Muscle layer of duodenum (tissue), 2 donors: ENCODE measurements around the gene KLHL3.

Experiments
- H3K27ac ChIP-seq: one replicate; pipeline ENCODE4 v1.7.0; 2013; ENCODE audit warnings: mild to moderate bottlenecking, low read length
- H3K27me3 ChIP-seq: one replicate; pipeline ENCODE4 v1.7.0; 2013; ENCODE audit warnings: low read depth, mild to moderate bottlenecking, control low read depth, low read length
- H3K36me3 ChIP-seq, 2 donors: one replicate each; pipeline ENCODE4 v1.7.0; 2013; ENCODE audit warnings: low read length in 2 of 2, control low read depth in 1 of 2, mild to moderate bottlenecking in 1 of 2; ENCODE audit not compliant: insufficient read depth in 2 of 2, control insufficient read depth in 1 of 2
- H3K4me1 ChIP-seq, 2 donors: one replicate each; pipeline ENCODE4 v1.7.0; 2013; ENCODE audit warnings: low read length in 2 of 2, mild to moderate bottlenecking in 2 of 2, control low read depth in 1 of 2, moderate library complexity in 1 of 2; ENCODE audit not compliant: insufficient read depth in 2 of 2, control insufficient read depth in 1 of 2
- H3K4me3 ChIP-seq, 2 donors: one replicate each; pipeline ENCODE4 v1.7.0; 2013; ENCODE audit warnings: low read length in 2 of 2, low read depth in 1 of 2, mild to moderate bottlenecking in 1 of 2
- H3K9me3 ChIP-seq, 2 donors: one replicate each; pipeline ENCODE4 v1.7.0; 2013; ENCODE audit warnings: low read length in 2 of 2, control low read depth in 1 of 2, mild to moderate bottlenecking in 1 of 2; ENCODE audit not compliant: control insufficient read depth in 1 of 2
- donor health status: healthy.

KLHL3 gene

GRCh38 chr5:137641148-137641547 is 94.7 kb downstream of the KLHL3 start:
- Histone ChIP-seq H3K27me3 (no peaks in the 10 kb centered on the region), H3K4me1 (no peaks in the 10 kb centered on the region), H3K4me3 (no peak overlapping the region), H3K9me3 (peaks cover 0 to 8% of the 10 kb centered on the region in 2 donors), H3K36me3 (peaks cover 0 to 9% of the 10 kb centered on the region in 2 donors), H3K27ac (no peak overlapping the region)

DNA sequence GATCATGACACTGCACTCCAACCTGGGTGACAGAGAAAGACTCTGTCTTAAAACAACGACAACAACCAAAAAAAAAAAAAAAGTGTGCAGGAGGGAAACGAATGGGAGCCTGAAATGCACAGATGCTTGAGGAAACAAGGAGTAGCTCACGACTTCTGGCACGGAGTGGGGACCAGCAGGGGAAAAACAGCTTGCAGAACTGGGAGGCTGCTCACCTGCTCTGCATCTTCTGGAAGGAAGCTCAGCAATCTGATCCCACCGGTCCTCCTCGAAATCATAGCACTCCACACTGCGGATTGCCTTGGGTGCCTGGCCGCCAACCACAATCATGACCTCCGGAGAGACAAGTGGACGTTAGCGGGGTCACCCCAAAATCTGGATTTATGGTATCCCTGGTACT is 96.2 kb downstream of the KLHL3 start:
- H3K9me3 ChIP-seq = peaks cover 0 to 6% of the 10 kb centered on the region in 2 donors
- no peaks in the 10 kb centered on the region for H3K4me1 ChIP-seq
- H3K4me3 ChIP-seq = no peak overlapping the region
- no peak overlapping the region for H3K27ac ChIP-seq
- H3K36me3 ChIP-seq = peaks cover 0 to 9% of the 10 kb centered on the region in 2 donors
- no peaks in the 10 kb centered on the region for H3K27me3 ChIP-seq

DNA sequence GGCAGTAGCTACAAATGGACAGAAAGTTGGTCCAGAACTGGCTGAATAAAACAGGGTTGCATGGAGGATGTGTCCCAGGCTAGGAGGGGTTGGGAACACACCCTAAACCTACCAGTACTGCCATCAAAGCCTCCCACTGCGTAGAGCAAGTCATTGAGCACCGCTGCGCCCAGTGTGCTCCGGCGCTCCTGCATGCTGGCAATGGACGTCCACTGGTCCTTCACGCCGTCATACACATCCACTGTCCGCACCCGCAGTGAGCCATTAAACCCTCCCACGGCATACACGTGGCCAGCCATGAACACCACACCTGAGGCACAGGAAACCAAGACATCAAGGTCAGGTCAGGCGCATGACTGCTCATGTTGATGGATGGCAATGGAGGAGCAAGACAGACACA is 97.0 kb downstream of the KLHL3 start:
- Histone ChIP-seq H3K9me3 (peaks cover 0 to 6% of the 10 kb centered on the region in 2 donors), H3K27ac (no peak overlapping the region), H3K4me1 (no peaks in the 10 kb centered on the region), H3K36me3 (peaks cover 0 to 9% of the 10 kb centered on the region in 2 donors), H3K4me3 (no peak overlapping the region), H3K27me3 (no peaks in the 10 kb centered on the region)

DNA sequence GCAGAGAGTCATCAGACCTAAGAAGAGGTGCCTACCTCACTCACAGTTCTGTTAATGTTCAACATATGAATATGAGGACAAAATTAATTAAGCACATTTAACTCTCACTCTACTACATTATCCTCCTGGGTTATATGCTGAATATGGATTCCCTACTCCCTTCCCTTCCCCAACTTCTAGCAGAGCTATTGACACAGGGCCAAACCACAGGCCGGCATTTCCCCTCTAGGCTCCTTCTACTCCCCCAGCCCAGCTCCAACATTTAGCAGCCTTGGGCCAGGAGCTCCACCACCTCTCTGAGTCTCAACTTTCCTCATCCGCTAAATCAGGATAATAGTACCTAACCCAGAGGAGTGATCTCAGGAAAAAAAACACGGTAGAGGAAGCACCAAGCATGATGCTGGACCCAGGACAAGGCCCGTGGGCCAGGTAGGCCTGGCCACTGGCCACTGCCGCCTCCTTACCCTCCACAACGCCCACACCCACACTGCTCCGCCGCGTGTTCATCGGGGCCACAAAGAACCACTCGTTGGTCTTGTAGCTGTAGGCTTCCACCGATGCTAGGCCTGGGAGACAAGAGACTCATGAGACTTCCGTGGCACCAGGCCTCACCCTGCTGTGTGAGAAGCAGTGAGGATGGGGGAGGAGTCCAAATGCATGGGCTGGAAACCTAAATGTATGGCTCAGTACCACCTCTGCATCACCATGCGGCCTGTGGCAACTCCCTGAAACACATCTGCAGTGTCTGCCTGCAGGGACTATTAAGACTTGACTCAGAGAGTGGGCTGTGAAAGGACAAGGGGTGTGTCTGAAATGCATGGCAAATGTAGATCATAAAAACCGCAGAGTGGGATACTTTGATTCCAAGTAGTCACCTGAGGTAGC is 98.8 kb downstream of the KLHL3 start:
- no peak overlapping the region for H3K27ac ChIP-seq
- H3K36me3 ChIP-seq = peaks cover 0 to 9% of the 10 kb centered on the region in 2 donors
- peaks cover 0 to 6% of the 10 kb centered on the region in 2 donors for H3K9me3 ChIP-seq
- H3K27me3 ChIP-seq = no peaks in the 10 kb centered on the region
- no peaks in the 10 kb centered on the region for H3K4me1 ChIP-seq
- H3K4me3 ChIP-seq = no peak overlapping the region

DNA sequence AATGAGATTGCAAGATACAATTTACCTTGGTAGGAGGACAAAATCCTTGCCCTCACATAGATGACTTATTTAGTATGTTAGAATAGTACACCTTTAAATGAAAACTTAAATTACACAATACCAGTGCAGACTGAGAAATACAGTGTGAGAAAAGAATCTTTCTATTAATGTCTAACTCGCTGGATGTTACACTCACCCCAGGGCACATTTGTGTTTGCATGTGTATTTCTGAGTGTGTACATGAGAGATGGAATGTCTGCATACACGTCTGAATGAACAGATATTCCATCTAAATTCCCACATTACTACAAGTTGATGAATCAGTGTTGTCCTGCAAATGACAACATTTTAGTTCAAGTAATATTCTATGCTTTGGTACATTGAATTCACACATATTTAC is 99.8 kb downstream of the KLHL3 start:
- H3K27ac ChIP-seq = no peak overlapping the region

DNA sequence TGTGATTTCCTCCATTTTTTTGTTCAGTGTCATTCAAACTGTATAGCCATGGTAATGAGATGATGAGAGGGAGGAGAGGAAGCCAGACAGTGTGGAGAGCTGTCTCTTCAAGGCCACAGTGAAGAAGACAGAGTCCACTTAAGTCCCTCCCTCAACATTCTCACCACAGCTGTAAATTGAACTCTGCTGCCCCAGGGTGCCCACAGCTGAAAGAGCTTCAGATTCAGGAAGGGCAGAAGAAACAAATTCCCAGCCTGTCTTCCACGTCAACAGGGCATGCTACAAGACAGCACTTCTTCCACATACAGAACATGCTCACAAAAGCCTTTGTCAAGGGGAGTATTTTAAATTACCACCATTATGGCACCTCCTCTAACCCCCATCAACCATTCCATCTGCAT is 100.4 kb downstream of the KLHL3 start:
- Histone ChIP-seq H3K27ac (no peak overlapping the region), H3K4me1 (peaks cover 0 to 6% of the 10 kb centered on the region in 2 donors)

More for the DNA sequence above, 99.8 kb downstream of the KLHL3 start:
- H3K9me3 ChIP-seq = peaks cover 0 to 6% of the 10 kb centered on the region in 2 donors
- peaks cover 0 to under 1% of the 10 kb centered on the region in 2 donors for H3K4me1 ChIP-seq
- H3K27me3 ChIP-seq = no peaks in the 10 kb centered on the region
- no peak overlapping the region for H3K4me3 ChIP-seq
- peaks cover 0 to 9% of the 10 kb centered on the region in 2 donors for H3K36me3 ChIP-seq

GRCh38 chr5:137633896-137634295 is 102.0 kb downstream of the KLHL3 start:
- H3K27ac ChIP-seq = no peak overlapping the region
- peaks cover 0 to 6% of the 10 kb centered on the region in 2 donors for H3K9me3 ChIP-seq
- H3K27me3 ChIP-seq = no peaks in the 10 kb centered on the region
- no peak overlapping the region for H3K4me3 ChIP-seq
- H3K4me1 ChIP-seq = peaks cover 0 to 7% of the 10 kb centered on the region in 2 donors
- peaks cover 0 to 9% of the 10 kb centered on the region in 2 donors for H3K36me3 ChIP-seq

More for the DNA sequence above, 100.4 kb downstream of the KLHL3 start:
- Histone ChIP-seq H3K4me3 (no peak overlapping the region), H3K36me3 (peaks cover 0 to 9% of the 10 kb centered on the region in 2 donors), H3K27me3 (no peaks in the 10 kb centered on the region), H3K9me3 (peaks cover 0 to 6% of the 10 kb centered on the region in 2 donors)

GRCh38 chr5:137632716-137633115 is 103.2 kb downstream of the KLHL3 start:
- no peak overlapping the region for H3K27ac ChIP-seq
- no peaks in the 10 kb centered on the region for H3K27me3 ChIP-seq
- H3K36me3 ChIP-seq = no peaks in the 10 kb centered on the region
- peaks cover 0 to 4% of the 10 kb centered on the region in 2 donors for H3K9me3 ChIP-seq
- H3K4me3 ChIP-seq = no peak overlapping the region
- H3K4me1 ChIP-seq = peaks cover 0 to 7% of the 10 kb centered on the region in 2 donors

- Histone ChIP-seq H3K9me3 (no peaks in the 10 kb centered on the region), H3K27ac (no peak overlapping the region)
Measured at GRCh38 chr5:137631453-137631852, 104.4 kb downstream of the KLHL3 start.

DNA sequence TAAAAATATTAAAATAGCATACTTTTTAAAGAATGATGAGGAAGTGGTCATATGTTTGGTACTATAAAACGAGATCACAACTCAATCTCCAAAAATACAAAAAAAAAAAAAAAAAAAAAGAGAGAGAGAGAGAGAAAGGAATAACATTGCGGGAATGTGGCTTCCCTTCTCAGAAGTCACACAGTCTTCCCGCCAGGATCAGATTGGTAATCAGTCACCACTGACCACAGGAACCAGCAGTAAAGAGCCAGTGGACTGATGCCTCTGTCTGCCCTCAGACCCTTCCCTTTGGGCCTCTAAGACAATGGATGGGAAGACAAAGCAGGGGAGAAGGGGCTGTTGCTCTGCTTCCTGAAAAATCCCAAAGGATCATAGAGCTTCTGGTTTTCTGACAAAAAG is 104.9 kb downstream of the KLHL3 start:
- Histone ChIP-seq H3K27me3 (no peaks in the 10 kb centered on the region), H3K27ac (no peak overlapping the region), H3K36me3 (no peaks in the 10 kb centered on the region), H3K9me3 (no peaks in the 10 kb centered on the region), H3K4me3 (no peak overlapping the region), H3K4me1 (peaks cover 0 to 7% of the 10 kb centered on the region in 2 donors)

More at GRCh38 chr5:137631453-137631852, 104.4 kb downstream of the KLHL3 start:
- no peaks in the 10 kb centered on the region for H3K36me3 ChIP-seq
- peaks cover 0 to 7% of the 10 kb centered on the region in 2 donors for H3K4me1 ChIP-seq
- H3K27me3 ChIP-seq = no peaks in the 10 kb centered on the region
- H3K4me3 ChIP-seq = no peak overlapping the region

DNA sequence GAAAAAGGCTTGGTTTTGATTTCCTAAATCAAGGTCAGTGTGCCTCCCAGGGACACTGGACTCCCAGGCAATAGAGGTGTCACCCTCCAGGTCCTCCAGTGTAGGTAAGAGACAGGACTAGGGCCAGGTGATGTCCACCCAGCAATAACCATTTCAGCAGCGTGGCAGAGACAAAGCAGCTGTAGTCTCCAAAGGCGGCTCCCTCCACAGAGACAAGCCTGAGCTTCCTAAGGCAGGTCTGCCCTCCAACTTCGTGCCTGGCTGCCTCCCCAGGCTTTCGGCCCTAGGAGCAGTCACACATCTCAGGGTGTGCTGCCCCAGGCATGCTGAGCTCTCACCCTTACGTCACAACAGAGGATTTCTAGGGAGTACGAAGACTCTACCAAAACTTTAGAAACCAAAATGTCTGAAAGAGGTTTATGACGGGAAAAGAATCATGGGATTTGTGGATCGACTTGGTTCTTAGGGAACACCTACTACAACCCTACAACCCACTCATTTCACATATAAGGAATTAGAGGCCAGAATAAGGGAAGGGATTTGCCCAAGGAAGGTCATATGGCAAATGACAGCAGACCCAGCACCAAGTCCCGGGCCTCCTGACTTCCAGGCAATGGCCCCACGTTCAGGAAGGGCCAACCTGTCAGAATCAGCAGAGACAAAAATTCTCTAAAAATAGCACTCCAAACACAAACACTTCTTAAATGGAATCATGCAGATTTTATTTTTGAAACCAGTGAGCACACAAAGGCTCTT is 105.5 kb downstream of the KLHL3 start:
- peaks cover 0 to 7% of the 10 kb centered on the region in 2 donors for H3K4me1 ChIP-seq
- H3K4me3 ChIP-seq = no peak overlapping the region
- no peak overlapping the region for H3K27ac ChIP-seq
- H3K36me3 ChIP-seq = no peaks in the 10 kb centered on the region
- no peaks in the 10 kb centered on the region for H3K9me3 ChIP-seq
- H3K27me3 ChIP-seq = no peaks in the 10 kb centered on the region
